ENCODE results near the gene LMNB1.
"Not testable (repeated sequence)": the region's sequence is repeated elsewhere in the genome, so short reads cannot be mapped to it uniquely, and the experiment has no call there.

The LMNB1 gene

GRCh38 chr5:126752081-126752785 lies 24.7 kb upstream of the LMNB1 start:
- Histone ChIP-seq H3K9me3 (ENCODE audit: control insufficient read depth in 2 of 2, low read length in 2 of 2) (no peaks in the 10 kb centered on the region), H3K4me1 (ENCODE audit: control insufficient read depth in 2 of 2, insufficient read depth in 2 of 2, low read length in 2 of 2) (peaks cover 0 to 2% of the 10 kb centered on the region in 2 donors), H3K36me3 (ENCODE audit: control insufficient read depth in 2 of 2, insufficient read depth in 2 of 2, low read length in 2 of 2) (no peaks in the 10 kb centered on the region), H3K27me3 (ENCODE audit: control insufficient read depth in 2 of 2, insufficient read depth in 2 of 2, low read length in 2 of 2) (no peaks in the 10 kb centered on the region), H3K9ac (ENCODE audit: low read depth in 1 of 2, low read length in 2 of 2) (no peak overlapping the region), H3K27ac (ENCODE audit: low read depth in 2 of 2, low read length in 2 of 2) (no peak overlapping the region), H3K4me3 (ENCODE audit: low read length in 2 of 2) (no peak overlapping the region)

GRCh38 chr5:126753227-126753626 lies 23.7 kb upstream of the LMNB1 start:
- no peak overlapping the region for H3K9ac ChIP-seq (ENCODE audit: low read depth in 1 of 2, low read length in 2 of 2)

GRCh38 chr5:126754609-126755008 lies 22.3 kb upstream of the LMNB1 start:
- Histone ChIP-seq H3K36me3 (ENCODE audit: control insufficient read depth in 2 of 2, insufficient read depth in 2 of 2, low read length in 2 of 2) (no peaks in the 10 kb centered on the region), H3K4me1 (ENCODE audit: control insufficient read depth in 2 of 2, insufficient read depth in 2 of 2, low read length in 2 of 2) (peaks cover 0 to under 1% of the 10 kb centered on the region in 2 donors), H3K9ac (ENCODE audit: low read depth in 1 of 2, low read length in 2 of 2) (no peak overlapping the region), H3K27ac (ENCODE audit: low read depth in 2 of 2, low read length in 2 of 2) (no peak overlapping the region), H3K9me3 (ENCODE audit: control insufficient read depth in 2 of 2, low read length in 2 of 2) (no peaks in the 10 kb centered on the region), H3K4me3 (ENCODE audit: low read length in 2 of 2) (no peak overlapping the region), H3K27me3 (ENCODE audit: control insufficient read depth in 2 of 2, insufficient read depth in 2 of 2, low read length in 2 of 2) (no peaks in the 10 kb centered on the region)

More at GRCh38 chr5:126753227-126753626, 23.7 kb upstream of the LMNB1 start:
- no peaks in the 10 kb centered on the region for H3K36me3 ChIP-seq (ENCODE audit: control insufficient read depth in 2 of 2, insufficient read depth in 2 of 2, low read length in 2 of 2)
- H3K4me3 ChIP-seq (ENCODE audit: low read length in 2 of 2), result no peak overlapping the region
- H3K27me3 ChIP-seq (ENCODE audit: control insufficient read depth in 2 of 2, insufficient read depth in 2 of 2, low read length in 2 of 2), result no peaks in the 10 kb centered on the region
- H3K9me3 ChIP-seq (ENCODE audit: control insufficient read depth in 2 of 2, low read length in 2 of 2), result no peaks in the 10 kb centered on the region
- no peaks in the 10 kb centered on the region for H3K4me1 ChIP-seq (ENCODE audit: control insufficient read depth in 2 of 2, insufficient read depth in 2 of 2, low read length in 2 of 2)
- H3K27ac ChIP-seq (ENCODE audit: low read depth in 2 of 2, low read length in 2 of 2), result no peak overlapping the region

- peaks cover 0 to 3% of the 10 kb centered on the region in 2 donors for H3K4me1 ChIP-seq (ENCODE audit: control insufficient read depth in 2 of 2, insufficient read depth in 2 of 2, low read length in 2 of 2)
- H3K4me3 ChIP-seq (ENCODE audit: low read length in 2 of 2), result no peak overlapping the region
- no peaks in the 10 kb centered on the region for H3K27me3 ChIP-seq (ENCODE audit: control insufficient read depth in 2 of 2, insufficient read depth in 2 of 2, low read length in 2 of 2)
- no peaks in the 10 kb centered on the region for H3K36me3 ChIP-seq (ENCODE audit: control insufficient read depth in 2 of 2, insufficient read depth in 2 of 2, low read length in 2 of 2)
- no peak overlapping the region for H3K9ac ChIP-seq (ENCODE audit: low read depth in 1 of 2, low read length in 2 of 2)
- no peaks in the 10 kb centered on the region for H3K9me3 ChIP-seq (ENCODE audit: control insufficient read depth in 2 of 2, low read length in 2 of 2)
- H3K27ac ChIP-seq (ENCODE audit: low read depth in 2 of 2, low read length in 2 of 2), result no peak overlapping the region
These were observed 21.3 kb upstream of the LMNB1 start for GRCh38 chr5:126755593-126755992.

- Histone ChIP-seq H3K27me3 (ENCODE audit: control insufficient read depth in 2 of 2, insufficient read depth in 2 of 2, low read length in 2 of 2) (no peaks in the 10 kb centered on the region), H3K9ac (ENCODE audit: low read depth in 1 of 2, low read length in 2 of 2) (no peak overlapping the region), H3K9me3 (ENCODE audit: control insufficient read depth in 2 of 2, low read length in 2 of 2) (no peaks in the 10 kb centered on the region), H3K4me1 (ENCODE audit: control insufficient read depth in 2 of 2, insufficient read depth in 2 of 2, low read length in 2 of 2) (peaks cover 0 to 3% of the 10 kb centered on the region in 2 donors), H3K27ac (ENCODE audit: low read depth in 2 of 2, low read length in 2 of 2) (peak overlapping the region in 1 of 2 donors; percentile 16), H3K36me3 (ENCODE audit: control insufficient read depth in 2 of 2, insufficient read depth in 2 of 2, low read length in 2 of 2) (no peaks in the 10 kb centered on the region), H3K4me3 (ENCODE audit: low read length in 2 of 2) (no peak overlapping the region)
These were observed 19.1 kb upstream of the LMNB1 start for GRCh38 chr5:126757713-126758357.

- no peaks in the 10 kb centered on the region for H3K27me3 ChIP-seq (ENCODE audit: control insufficient read depth in 2 of 2, insufficient read depth in 2 of 2, low read length in 2 of 2)
- no peak overlapping the region for H3K27ac ChIP-seq (ENCODE audit: low read depth in 2 of 2, low read length in 2 of 2)
- no peak overlapping the region for H3K4me3 ChIP-seq (ENCODE audit: low read length in 2 of 2)
- H3K9me3 ChIP-seq (ENCODE audit: control insufficient read depth in 2 of 2, low read length in 2 of 2), result no peaks in the 10 kb centered on the region
- H3K9ac ChIP-seq (ENCODE audit: low read depth in 1 of 2, low read length in 2 of 2), result no peak overlapping the region
- peaks cover 0 to 3% of the 10 kb centered on the region in 2 donors for H3K4me1 ChIP-seq (ENCODE audit: control insufficient read depth in 2 of 2, insufficient read depth in 2 of 2, low read length in 2 of 2)
- H3K36me3 ChIP-seq (ENCODE audit: control insufficient read depth in 2 of 2, insufficient read depth in 2 of 2, low read length in 2 of 2), result no peaks in the 10 kb centered on the region
These were observed 13.6 kb upstream of the LMNB1 start for GRCh38 chr5:126763371-126763770.

- no peaks in the 10 kb centered on the region for H3K27me3 ChIP-seq (ENCODE audit: control insufficient read depth in 2 of 2, insufficient read depth in 2 of 2, low read length in 2 of 2)
- no peak overlapping the region for H3K9ac ChIP-seq (ENCODE audit: low read depth in 1 of 2, low read length in 2 of 2)
- H3K9me3 ChIP-seq (ENCODE audit: control insufficient read depth in 2 of 2, low read length in 2 of 2), result no peaks in the 10 kb centered on the region
- no peak overlapping the region for H3K4me3 ChIP-seq (ENCODE audit: low read length in 2 of 2)
- no peak overlapping the region for H3K27ac ChIP-seq (ENCODE audit: low read depth in 2 of 2, low read length in 2 of 2)
- no peaks in the 10 kb centered on the region for H3K36me3 ChIP-seq (ENCODE audit: control insufficient read depth in 2 of 2, insufficient read depth in 2 of 2, low read length in 2 of 2)
- H3K4me1 ChIP-seq (ENCODE audit: control insufficient read depth in 2 of 2, insufficient read depth in 2 of 2, low read length in 2 of 2), result no peaks in the 10 kb centered on the region
These were observed 7.2 kb upstream of the LMNB1 start for GRCh38 chr5:126769703-126770102.

- not testable (repeated sequence) for H3K27ac ChIP-seq (ENCODE audit: low read depth in 2 of 2, low read length in 2 of 2); H3K4me1 ChIP-seq (ENCODE audit: control insufficient read depth in 2 of 2, insufficient read depth in 2 of 2, low read length in 2 of 2); H3K36me3 ChIP-seq (ENCODE audit: control insufficient read depth in 2 of 2, insufficient read depth in 2 of 2, low read length in 2 of 2); H3K27me3 ChIP-seq (ENCODE audit: control insufficient read depth in 2 of 2, insufficient read depth in 2 of 2, low read length in 2 of 2); H3K4me3 ChIP-seq (ENCODE audit: low read length in 2 of 2); H3K9ac ChIP-seq (ENCODE audit: low read depth in 1 of 2, low read length in 2 of 2); H3K9me3 ChIP-seq (ENCODE audit: control insufficient read depth in 2 of 2, low read length in 2 of 2)
These were observed 3.4 kb upstream of the LMNB1 start for GRCh38 chr5:126773536-126773935.

- H3K9me3 ChIP-seq (ENCODE audit: control insufficient read depth in 2 of 2, low read length in 2 of 2); H3K4me3 ChIP-seq (ENCODE audit: low read length in 2 of 2); H3K27me3 ChIP-seq (ENCODE audit: control insufficient read depth in 2 of 2, insufficient read depth in 2 of 2, low read length in 2 of 2); H3K36me3 ChIP-seq (ENCODE audit: control insufficient read depth in 2 of 2, insufficient read depth in 2 of 2, low read length in 2 of 2); H3K9ac ChIP-seq (ENCODE audit: low read depth in 1 of 2, low read length in 2 of 2); H3K27ac ChIP-seq (ENCODE audit: low read depth in 2 of 2, low read length in 2 of 2): not testable (repeated sequence)
- H3K4me1 ChIP-seq (ENCODE audit: control insufficient read depth in 2 of 2, insufficient read depth in 2 of 2, low read length in 2 of 2), result peaks cover 6 to 11% of the 10 kb centered on the region in 2 donors
These were observed 2.3 kb upstream of the LMNB1 start for GRCh38 chr5:126774595-126774994.

GRCh38 chr5:126777257-126777974 lies 480 bp downstream of the LMNB1 start:
- no peaks in the 10 kb centered on the region for H3K9me3 ChIP-seq (ENCODE audit: control insufficient read depth in 2 of 2, low read length in 2 of 2)
- peak overlapping the region; percentile 92 to 93 for H3K27ac ChIP-seq (ENCODE audit: low read depth in 2 of 2, low read length in 2 of 2)

More at GRCh38 chr5:126777257-126777974, 480 bp downstream of the LMNB1 start:
- Histone ChIP-seq H3K27me3 (ENCODE audit: control insufficient read depth in 2 of 2, insufficient read depth in 2 of 2, low read length in 2 of 2) (no peaks in the 10 kb centered on the region), H3K36me3 (ENCODE audit: control insufficient read depth in 2 of 2, insufficient read depth in 2 of 2, low read length in 2 of 2) (no peaks in the 10 kb centered on the region), H3K4me1 (ENCODE audit: control insufficient read depth in 2 of 2, insufficient read depth in 2 of 2, low read length in 2 of 2) (peaks cover 6 to 14% of the 10 kb centered on the region in 2 donors), H3K9ac (ENCODE audit: low read depth in 1 of 2, low read length in 2 of 2) (peak overlapping the region; percentile 76 to 82), H3K4me3 (ENCODE audit: low read length in 2 of 2) (peak overlapping the region; percentile 86 to 97)
